Measurements from ENCODE around the gene LTBP2.
"Not testable (repeated sequence)": the region's sequence is repeated elsewhere in the genome, so short reads cannot be mapped to it uniquely, and the experiment has no call there.

LTBP2 gene

GRCh38 chr14:74549588-74549987, 62.4 kb downstream of the LTBP2 start:
- no peak for DNase-seq

GRCh38 chr14:74548881-74549280, 63.2 kb downstream of the LTBP2 start:
- DNase-seq: peak; percentile 48 to 66 (median 57)

GRCh38 chr14:74547331-74547927, 64.6 kb downstream of the LTBP2 start:
- no peak for DNase-seq

GRCh38 chr14:74546416-74546815, 65.6 kb downstream of the LTBP2 start:
- DNase-seq: no peak

DNA sequence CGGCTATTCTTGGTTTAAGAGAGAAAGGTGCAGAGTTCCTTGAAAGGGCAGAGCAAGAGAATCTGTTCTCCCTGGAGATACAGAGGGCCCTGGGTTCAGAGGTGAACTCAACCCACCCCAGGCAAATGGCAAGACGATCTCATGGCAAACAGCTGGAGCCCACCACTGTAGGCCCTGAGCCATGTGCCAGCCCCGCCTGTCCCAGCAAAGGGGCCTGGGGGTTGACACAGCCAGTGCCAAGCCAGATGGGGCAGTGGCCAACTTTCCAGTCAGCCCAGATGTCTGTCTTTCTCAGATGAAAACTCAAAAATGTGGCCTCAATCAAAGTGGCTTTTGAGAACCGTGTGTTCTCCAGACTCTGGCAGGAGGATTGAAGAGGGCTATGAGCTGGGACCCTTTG, 66.7 kb downstream of the LTBP2 start:
- DNase-seq: no peak

GRCh38 chr14:74543771-74544438, 68.1 kb downstream of the LTBP2 start:
- DNase-seq: no peak

DNA sequence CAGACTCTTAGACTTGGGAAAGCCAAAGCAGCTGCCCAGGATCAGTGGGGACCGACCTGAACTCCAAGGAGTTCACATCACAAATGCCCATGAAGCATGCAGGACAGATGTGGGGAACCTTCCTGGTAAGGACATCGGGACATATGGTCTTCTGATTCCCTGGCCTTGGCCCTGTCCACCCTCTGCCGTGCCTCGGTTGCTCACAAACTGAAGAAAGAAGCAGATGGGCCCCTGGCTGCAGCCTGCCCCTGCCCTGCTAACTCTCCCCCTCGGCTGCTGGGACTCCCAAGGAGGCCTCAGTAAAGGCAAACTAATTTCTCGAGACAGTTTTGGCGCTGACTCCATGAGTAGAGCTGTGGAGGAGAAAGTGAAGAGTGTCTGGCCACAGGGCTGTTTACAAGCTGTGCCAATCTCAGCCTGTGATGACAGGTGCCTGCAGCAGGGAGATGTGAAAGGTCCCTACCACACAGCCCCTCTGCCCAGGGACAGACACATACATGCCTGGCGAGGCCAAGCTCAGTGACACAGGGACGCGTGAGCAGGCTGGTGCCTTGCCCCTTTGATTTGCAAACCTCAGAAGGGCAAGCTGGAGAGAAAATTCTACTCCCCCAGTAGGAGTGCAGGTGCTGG, 69.9 kb downstream of the LTBP2 start:
- DNase-seq: no peak

- DNase-seq: no peak
Measured at GRCh38 chr14:74541225-74541624, 70.8 kb downstream of the LTBP2 start.

DNA sequence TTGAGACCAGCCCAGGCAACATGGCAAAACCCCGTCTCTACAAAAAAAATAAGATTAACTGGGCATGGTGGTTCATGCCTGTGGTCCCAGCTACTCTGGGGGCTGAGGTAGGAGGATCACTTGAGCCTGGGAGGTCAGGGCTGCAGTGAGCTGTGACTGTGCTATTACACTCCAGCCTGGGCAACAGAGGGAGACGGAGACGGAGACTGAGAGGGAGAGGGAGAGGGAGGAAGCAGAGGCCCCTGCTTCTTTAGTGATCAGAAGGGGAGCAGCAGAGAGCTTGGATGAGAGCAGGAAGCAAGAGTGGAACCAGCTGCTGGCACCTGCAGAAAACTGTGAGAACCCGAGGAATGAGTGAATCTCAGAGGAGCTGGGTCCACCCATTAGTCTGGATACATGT, 72.5 kb downstream of the LTBP2 start:
- DNase-seq: no peak

DNA sequence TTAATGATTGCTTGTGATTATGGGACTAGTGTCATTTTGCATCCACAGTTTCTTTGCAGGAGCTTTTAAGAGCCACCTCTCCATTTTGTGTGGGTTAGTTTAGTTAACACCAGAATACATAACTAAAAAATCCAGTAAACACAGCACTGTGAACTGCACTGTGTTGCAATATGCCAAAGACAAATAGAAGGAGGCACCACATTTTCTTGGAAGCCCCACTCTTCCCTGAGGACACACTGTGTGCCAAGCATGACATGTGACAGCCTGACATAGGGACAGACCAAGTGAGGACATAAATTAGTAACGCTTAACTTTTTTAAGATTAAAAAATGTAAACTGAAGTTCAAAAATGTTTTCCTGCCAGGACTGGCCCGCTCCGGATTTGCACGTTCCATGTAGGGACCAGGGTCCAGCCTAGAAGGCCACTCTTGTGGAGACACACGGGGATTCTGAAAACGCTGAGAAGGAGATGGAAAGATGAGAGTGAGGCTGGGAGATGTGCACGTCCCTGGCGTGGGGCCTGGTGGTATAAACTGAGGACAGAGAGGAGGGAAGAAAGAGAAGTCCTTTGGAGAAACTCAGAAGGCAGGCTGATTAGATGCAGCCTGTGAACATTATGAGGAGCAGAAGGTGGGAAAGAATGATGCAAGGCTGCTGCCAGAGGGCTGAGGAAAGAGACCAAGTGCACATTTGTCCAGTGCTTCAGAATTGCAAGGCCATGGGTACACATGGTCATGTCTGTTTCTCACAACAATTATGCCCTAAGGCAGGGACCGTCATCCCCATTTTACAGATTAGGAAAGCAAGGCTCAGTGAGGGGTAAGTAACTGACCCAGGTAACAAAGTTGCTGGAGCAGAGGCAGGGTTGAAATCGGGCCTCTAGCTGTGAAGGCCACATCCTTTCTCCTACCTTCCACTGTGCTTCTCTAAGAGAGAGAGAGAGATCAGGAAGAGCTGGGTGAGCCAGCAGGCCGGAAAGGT, 73.3 kb downstream of the LTBP2 start:
- DNase-seq: no peak

GRCh38 chr14:74536336-74536735, 75.7 kb downstream of the LTBP2 start:
- not testable (repeated sequence) for DNase-seq

- no peak for DNase-seq
Measured at GRCh38 chr14:74535756-74536325, 76.2 kb downstream of the LTBP2 start.

GRCh38 chr14:74533576-74533975, 78.5 kb downstream of the LTBP2 start:
- peak; percentile 40 to 71 (median 69) for DNase-seq

GRCh38 chr14:74532246-74532645, 79.8 kb downstream of the LTBP2 start:
- DNase-seq: no peak

GRCh38 chr14:74531467-74531866, 80.6 kb downstream of the LTBP2 start:
- DNase-seq: peak; percentile 43 to 77 (median 64)

- DNase-seq: peak in 3 of 4 experiments; percentile 26 to 40 (median 38)
Measured at GRCh38 chr14:74531006-74531405, 81.0 kb downstream of the LTBP2 start.

- no peak for DNase-seq
Measured at GRCh38 chr14:74528886-74529285, 83.2 kb downstream of the LTBP2 start.

- no peak for DNase-seq
Measured at GRCh38 chr14:74528406-74528805, 83.6 kb downstream of the LTBP2 start.

DNA sequence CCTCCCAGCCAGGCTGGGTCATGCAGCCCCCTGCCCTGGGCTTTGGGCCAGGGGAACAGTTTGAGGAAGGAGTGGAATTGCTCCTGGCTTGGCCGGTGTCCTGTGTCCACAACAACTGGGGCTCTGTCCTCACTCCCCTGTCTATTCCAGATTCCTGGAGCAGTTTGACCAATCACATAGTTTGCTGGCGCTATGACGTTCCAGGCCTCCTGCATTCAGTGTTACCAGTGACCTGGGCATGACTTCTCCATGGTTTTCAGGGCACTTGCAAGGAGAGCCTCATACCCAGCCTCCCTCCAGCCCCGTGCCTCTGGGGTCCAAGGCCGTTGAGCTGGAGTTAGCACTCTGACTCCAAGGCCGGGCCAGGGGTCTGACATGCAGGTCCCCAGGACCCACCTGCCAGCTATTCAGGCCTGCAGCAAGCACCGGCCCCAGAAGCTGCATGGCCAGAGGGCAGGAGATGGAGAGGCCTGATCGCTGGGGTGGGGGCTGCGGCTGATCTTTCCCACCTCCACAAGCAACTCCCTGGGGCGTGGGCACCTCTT, 84.2 kb downstream of the LTBP2 start:
- no peak for DNase-seq

- DNase-seq: no peak
Measured at GRCh38 chr14:74526854-74527585, 85.0 kb downstream of the LTBP2 start.

GRCh38 chr14:74525361-74525851, 86.6 kb downstream of the LTBP2 start:
- peak in 2 of 4 experiments; percentile 21 to 25 for DNase-seq
